ENCODE measurements around the gene SBK2. TPM values are rescaled to one million over a fixed set of nuclear protein-coding genes. Genes with fewer than 3 reads are reported as not detected.
"Not testable (repeated sequence)": the region's sequence is repeated elsewhere in the genome, so short reads cannot be mapped to it uniquely, and the experiment has no call there.

The SBK2 gene
- total RNA-seq, 1 donor from 2014 or later: 10.2 TPM

GRCh38 chr19:55535965-55536350 is 975 bp downstream of the SBK2 start:
- no peak for DNase-seq

GRCh38 chr19:55535173-55535964 is 1.6 kb downstream of the SBK2 start:
- DNase-seq: no peak

GRCh38 chr19:55534280-55534679 is 2.7 kb downstream of the SBK2 start:
- DNase-seq: not testable (repeated sequence)

- DNase-seq: no peak
Observed at GRCh38 chr19:55530996-55531395, 5.9 kb downstream of the SBK2 start.

GRCh38 chr19:55529636-55530234 is 7.2 kb downstream of the SBK2 start:
- DNase-seq: no peak

- DNase-seq: peak; percentile 51
Observed at GRCh38 chr19:55528030-55528803, 8.7 kb downstream of the SBK2 start.

- DNase-seq: no peak
Observed at GRCh38 chr19:55527197-55528029, 9.5 kb downstream of the SBK2 start.

- DNase-seq: peak; percentile 94
Observed at GRCh38 chr19:55526216-55527196, 10.4 kb downstream of the SBK2 start.

GRCh38 chr19:55525289-55526101 is 11.4 kb downstream of the SBK2 start:
- DNase-seq: peak; percentile 64

GRCh38 chr19:55520691-55521292 is 16.1 kb downstream of the SBK2 start:
- no peak for DNase-seq

- DNase-seq: no peak
Observed at GRCh38 chr19:55519451-55520311, 17.3 kb downstream of the SBK2 start.

- DNase-seq: peak; percentile 96
Observed at GRCh38 chr19:55516878-55517620, 19.9 kb downstream of the SBK2 start.

- DNase-seq: no peak
Observed at GRCh38 chr19:55508120-55508519, 28.8 kb downstream of the SBK2 start.

- peak; percentile 77 for DNase-seq
Observed at GRCh38 chr19:55504981-55505380, 32.0 kb downstream of the SBK2 start.

GRCh38 chr19:55504252-55504603 is 32.7 kb downstream of the SBK2 start:
- DNase-seq: no peak

- DNase-seq: peak; percentile 96
Observed at GRCh38 chr19:55503502-55504251, 33.3 kb downstream of the SBK2 start.

GRCh38 chr19:55503157-55503501 is 33.8 kb downstream of the SBK2 start:
- no peak for DNase-seq

Data from tongue (tissue), 2 donors.